Kidney (tissue), 14 donors: ENCODE data around the gene ATP11C. TPM values are rescaled to one million over a fixed set of nuclear protein-coding genes. Genes with fewer than 3 reads are reported as not detected.

Experiments used
- DNase-seq, 5 donors: peaks; one replicate each; pipeline ENCODE4 v3.0.0-alpha.2; 2013 to 2020
- FAIRE-seq: peaks from 2 replicates; lab custom pipeline; 2012; peaks lifted over from hg19 to GRCh38; lab: Jason Lieb, UNC
- H3K27ac ChIP-seq, 2 donors: one replicate each; pipeline ENCODE4 v1.7.0; 2013; ENCODE audit warnings: low read depth in 2 of 2, low read length in 2 of 2, inconsistent platforms in 1 of 2
- H3K27me3 ChIP-seq: one replicate; pipeline ENCODE4 v1.7.1; 2013; ENCODE audit warnings: low read length, inconsistent platforms; ENCODE audit not compliant: control insufficient read depth, insufficient read depth
- H3K36me3 ChIP-seq, 3 donors: one replicate each; pipeline versions ENCODE4 v1.7.0 to v1.7.1; 2013; ENCODE audit warnings: low read length in 3 of 3, control low read depth in 1 of 3, inconsistent platforms in 1 of 3; ENCODE audit not compliant: insufficient read depth in 3 of 3, control insufficient read depth in 2 of 3
- H3K4me1 ChIP-seq, 3 donors: one replicate each; pipeline versions ENCODE4 v1.7.0 to v1.7.1; 2013; ENCODE audit warnings: low read length in 3 of 3, inconsistent platforms in 1 of 3, low read depth in 1 of 3; ENCODE audit not compliant: control insufficient read depth in 2 of 3, insufficient read depth in 2 of 3
- H3K4me3 ChIP-seq, 3 donors: one replicate each; pipeline versions ENCODE4 v1.7.0 to v1.8.1; 2013; ENCODE audit warnings: low read length in 3 of 3, control low read depth in 1 of 3, inconsistent platforms in 1 of 3
- H3K9ac ChIP-seq, 3 donors: one replicate each; pipeline versions ENCODE4 v1.7.0 to v1.7.1; 2013; ENCODE audit warnings: low read length in 3 of 3, control low read depth in 1 of 3, inconsistent platforms in 1 of 3
- H3K9me3 ChIP-seq, 3 donors: one replicate each; pipeline versions ENCODE4 v1.7.0 to v1.7.1; 2013; ENCODE audit warnings: low read length in 3 of 3, control low read depth in 1 of 3, inconsistent platforms in 1 of 3; ENCODE audit not compliant: control insufficient read depth in 2 of 3, insufficient read depth in 1 of 3
- CTCF ChIP-seq: IDR thresholded peaks from 3 replicates; pipeline ENCODE4 v1.5.1; 2012; ENCODE audit warnings: mild to moderate bottlenecking, moderate library complexity, borderline replicate concordance; ENCODE audit not compliant: insufficient read depth; ENCODE audit errors: extremely low read depth
- intact Hi-C: fragments of 100-400 bp; cut with DNase I; formaldehyde crosslinking; loops from one replicate; pipeline ENCODE4 v1.11.1; 2022
- polyA plus RNA-seq: library from polyadenylated mRNA; stranded (reverse); fragments of 350-450 nt; fragmentation: Illumina TruSeq; extraction: RNeasy Lipid Tissue Mini Kit (QIAGEN cat#74804); gene quantifications from one replicate; pipeline ENCODE4 v1.2.3, GENCODE V29; 2014; ENCODE audit warnings: low read depth, low replicate concordance; ENCODE audit not compliant: insufficient read depth
- total RNA-seq: library from RNA; stranded (reverse); fragmentation: NEBNext Ultra II Directional; extraction: Animal tissue kit (Norgen Biotek cat#: 25700); gene quantifications from one replicate; pipeline ENCODE4 v1.2.1, GENCODE V29; 2021
- donor health status: control.
- donor health status: control.
- donor health status: control.
- donor health status: control.
- donor health status: control.
- donor health status: DM: yes; HTN: yes; CAD: no.
- donor health status: Normal renal cell carcinoma (clear cell type).

Gene ATP11C
- total and polyA plus RNA-seq, 2 donors from 2014 or later: 10.1 to 23.9 TPM

GRCh38 chrX:139832718-139833309 lies 100.0 kb downstream of the ATP11C start:
- no peaks in the 10 kb centered on the region for H3K27me3 ChIP-seq
- H3K27ac ChIP-seq: no peak overlapping the region
- no peak for TF ChIP-seq CTCF
- no peak for DNase-seq
- no peak overlapping the region for H3K4me3 ChIP-seq
- intact Hi-C loops: no loop called here
- H3K9me3 ChIP-seq: no peaks in the 10 kb centered on the region
- H3K4me1 ChIP-seq: no peaks in the 10 kb centered on the region
- FAIRE-seq: no peak
- H3K36me3 ChIP-seq: no peaks in the 10 kb centered on the region
- no peak overlapping the region for H3K9ac ChIP-seq

- FAIRE-seq: no peak
- Histone ChIP-seq H3K27me3 (no peaks in the 10 kb centered on the region), H3K36me3 (no peaks in the 10 kb centered on the region), H3K4me1 (no peaks in the 10 kb centered on the region), H3K4me3 (no peak overlapping the region), H3K9ac (no peak overlapping the region), H3K27ac (no peak overlapping the region), H3K9me3 (no peaks in the 10 kb centered on the region)
- peak in 1 of 5 donors; percentile 27 for DNase-seq
- TF ChIP-seq CTCF: peak; percentile 5
- intact Hi-C loops: no loop called here
Measured at GRCh38 chrX:139831675-139832456, 101.0 kb downstream of the ATP11C start.

GRCh38 chrX:139831017-139831416 lies 101.8 kb downstream of the ATP11C start:
- intact Hi-C loops: no loop called here
- H3K4me1 ChIP-seq: peaks cover 0 to under 1% (median 0%) of the 10 kb centered on the region in 3 donors
- DNase-seq (no peak), FAIRE-seq (peak; percentile 19)
- H3K27ac ChIP-seq: no peak overlapping the region
- peak overlapping the region in 1 of 3 donors; percentile 0 for H3K4me3 ChIP-seq
- no peak overlapping the region for H3K9ac ChIP-seq
- TF ChIP-seq CTCF: no peak
- no peaks in the 10 kb centered on the region for H3K27me3 ChIP-seq
- H3K9me3 ChIP-seq: no peaks in the 10 kb centered on the region
- H3K36me3 ChIP-seq: no peaks in the 10 kb centered on the region
